ENCODE results near the gene DUSP22.

DUSP22 gene

GRCh38 chr6:316753-317038, 24.4 kb downstream of the DUSP22 start:
- no peak for DNase-seq (ENCODE audit: extremely low read depth, low read depth)
- TF ChIP-seq, protein P1, sequence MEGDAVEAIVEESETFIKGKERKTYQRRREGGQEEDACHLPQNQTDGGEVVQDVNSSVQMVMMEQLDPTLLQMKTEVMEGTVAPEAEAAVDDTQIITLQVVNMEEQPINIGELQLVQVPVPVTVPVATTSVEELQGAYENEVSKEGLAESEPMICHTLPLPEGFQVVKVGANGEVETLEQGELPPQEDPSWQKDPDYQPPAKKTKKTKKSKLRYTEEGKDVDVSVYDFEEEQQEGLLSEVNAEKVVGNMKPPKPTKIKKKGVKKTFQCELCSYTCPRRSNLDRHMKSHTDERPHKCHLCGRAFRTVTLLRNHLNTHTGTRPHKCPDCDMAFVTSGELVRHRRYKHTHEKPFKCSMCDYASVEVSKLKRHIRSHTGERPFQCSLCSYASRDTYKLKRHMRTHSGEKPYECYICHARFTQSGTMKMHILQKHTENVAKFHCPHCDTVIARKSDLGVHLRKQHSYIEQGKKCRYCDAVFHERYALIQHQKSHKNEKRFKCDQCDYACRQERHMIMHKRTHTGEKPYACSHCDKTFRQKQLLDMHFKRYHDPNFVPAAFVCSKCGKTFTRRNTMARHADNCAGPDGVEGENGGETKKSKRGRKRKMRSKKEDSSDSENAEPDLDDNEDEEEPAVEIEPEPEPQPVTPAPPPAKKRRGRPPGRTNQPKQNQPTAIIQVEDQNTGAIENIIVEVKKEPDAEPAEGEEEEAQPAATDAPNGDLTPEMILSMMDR (IDR thresholded peaks at IDR 0.05; ENCODE audit: low read depth, low read length, missing control alignments), result no peak
- no peak overlapping the region for H3K4me3 ChIP-seq (replicated peaks; ENCODE audit: low read depth, low read length)

GRCh38 chr6:317060-317447, 24.8 kb downstream of the DUSP22 start:
- no peak for DNase-seq (ENCODE audit: extremely low read depth, low read depth)
- TF ChIP-seq, protein P1 (IDR thresholded peaks at IDR 0.05; ENCODE audit: low read depth, low read length, missing control alignments), result no peak
- no peak overlapping the region for H3K4me3 ChIP-seq (replicated peaks; ENCODE audit: low read depth, low read length)

GRCh38 chr6:317448-318144, 25.3 kb downstream of the DUSP22 start:
- H3K4me3 ChIP-seq (replicated peaks; ENCODE audit: low read depth, low read length), result no peak overlapping the region
- no peak for DNase-seq (ENCODE audit: extremely low read depth, low read depth)
- TF ChIP-seq, protein P1 (IDR thresholded peaks at IDR 0.05; ENCODE audit: low read depth, low read length, missing control alignments), result no peak

GRCh38 chr6:318243-318890, 26.1 kb downstream of the DUSP22 start:
- H3K4me3 ChIP-seq (replicated peaks; ENCODE audit: low read depth, low read length), result no peak overlapping the region
- no peak for DNase-seq (ENCODE audit: extremely low read depth, low read depth)
- TF ChIP-seq, protein P1 (IDR thresholded peaks at IDR 0.05; ENCODE audit: low read depth, low read length, missing control alignments), result no peak

DNA sequence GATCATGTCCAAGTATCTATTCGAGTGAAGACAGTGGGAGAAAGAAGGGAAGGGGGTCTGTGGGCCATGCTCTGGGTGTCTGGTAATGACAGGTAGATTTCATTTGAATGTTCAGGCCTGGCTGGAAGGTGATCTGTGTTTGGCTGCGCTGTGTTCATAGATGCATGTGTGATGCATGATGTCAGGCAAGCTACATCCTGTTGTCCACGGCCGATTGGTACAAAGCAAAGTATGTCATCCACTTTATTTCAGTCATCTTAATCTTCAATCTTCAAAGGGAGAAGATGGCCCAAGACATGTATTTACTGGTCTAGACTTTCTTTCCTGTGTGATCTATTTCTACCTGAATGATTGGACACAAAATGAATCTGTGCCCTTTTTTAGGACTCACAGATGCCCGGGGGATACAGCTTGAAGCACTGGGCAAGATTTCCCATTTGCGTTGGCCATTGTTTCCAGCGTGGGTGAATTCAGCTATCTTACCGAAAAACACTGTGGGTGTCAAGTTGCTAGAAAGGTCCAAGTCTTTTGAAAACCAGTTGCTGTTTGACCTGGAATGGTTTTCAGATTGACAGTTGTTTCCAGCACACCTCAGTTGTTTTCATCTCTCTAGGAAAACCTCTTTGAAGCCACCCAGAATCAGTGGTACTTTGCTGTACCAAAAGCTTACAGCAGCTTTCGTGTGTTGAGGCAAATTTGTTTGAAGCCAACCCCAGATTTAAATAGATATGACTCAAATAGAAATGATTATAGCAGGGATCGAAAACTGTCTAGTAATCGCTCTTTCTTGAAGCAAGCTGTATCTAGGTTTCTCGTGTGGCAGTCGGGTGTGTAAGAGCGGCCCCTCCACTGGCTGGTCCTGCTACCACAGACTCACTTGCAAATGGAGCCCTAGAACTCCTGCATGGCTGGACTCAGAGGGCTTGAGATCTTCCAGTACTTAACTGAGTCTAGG, 27.2 kb downstream of the DUSP22 start:
- DNase-seq (ENCODE audit: extremely low read depth, low read depth), result no peak
- H3K4me3 ChIP-seq (replicated peaks; ENCODE audit: low read depth, low read length), result no peak overlapping the region
- TF ChIP-seq, protein P1 (IDR thresholded peaks at IDR 0.05; ENCODE audit: low read depth, low read length, missing control alignments), result no peak

GRCh38 chr6:320351-321157, 28.3 kb downstream of the DUSP22 start:
- TF ChIP-seq, protein P1 (IDR thresholded peaks at IDR 0.05; ENCODE audit: low read depth, low read length, missing control alignments), result no peak
- H3K4me3 ChIP-seq (replicated peaks; ENCODE audit: low read depth, low read length), result no peak overlapping the region
- DNase-seq (ENCODE audit: extremely low read depth, low read depth), result no peak

Measured in HFF-Myc (cell line).